HL-60/S4 (cell line): ENCODE results near the gene VSNL1.

ENCODE experiments used
- in situ Hi-C: fragments of 300-500 bp; cut with MboI; formaldehyde crosslinking; loops from 2 replicates; pipeline ENCODE4 v1.14.3; 2022; ENCODE audit warnings: low sequenced_read_pairs

VSNL1 gene

DNA sequence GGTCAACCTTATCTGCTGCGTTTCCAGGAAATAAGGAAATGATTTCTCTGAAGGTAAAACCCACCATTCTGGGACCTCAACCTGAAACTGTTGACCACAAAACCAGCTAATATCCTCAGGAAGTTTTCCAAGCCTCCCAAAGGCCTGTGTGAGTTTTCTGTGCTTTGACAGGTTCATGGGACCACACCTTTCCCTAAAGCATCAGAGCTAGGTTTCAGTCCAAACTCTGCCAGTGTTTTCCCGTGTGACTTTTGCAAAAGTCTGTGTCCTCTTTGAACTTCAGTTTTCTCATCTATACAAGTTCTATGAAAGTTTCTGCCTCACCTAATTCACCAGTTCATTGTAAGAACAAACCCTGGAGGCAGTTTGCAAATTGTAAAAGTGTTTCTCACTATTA is 39.8 kb downstream of the VSNL1 start:
- in situ Hi-C loops = no loop called here

DNA sequence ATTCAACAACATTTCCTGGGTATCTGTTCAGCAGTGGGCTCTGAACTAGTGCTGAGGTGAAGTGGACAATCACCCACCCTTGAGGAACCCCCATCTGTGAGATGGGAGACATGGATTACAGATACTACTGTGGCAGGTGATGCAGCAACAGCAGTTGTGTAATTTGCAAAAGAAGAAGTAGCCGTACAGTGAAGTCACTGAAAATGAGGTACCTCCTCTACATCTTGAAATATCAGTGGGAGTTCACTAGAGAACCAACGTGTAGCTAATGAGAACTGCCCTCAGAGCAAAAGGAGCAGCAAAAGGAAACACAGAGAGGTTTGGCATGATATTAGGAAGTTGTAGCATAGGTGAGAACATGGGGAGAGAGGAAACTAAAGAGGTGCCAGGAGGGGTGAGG is 41.3 kb downstream of the VSNL1 start:
- in situ Hi-C loops = no loop called here

DNA sequence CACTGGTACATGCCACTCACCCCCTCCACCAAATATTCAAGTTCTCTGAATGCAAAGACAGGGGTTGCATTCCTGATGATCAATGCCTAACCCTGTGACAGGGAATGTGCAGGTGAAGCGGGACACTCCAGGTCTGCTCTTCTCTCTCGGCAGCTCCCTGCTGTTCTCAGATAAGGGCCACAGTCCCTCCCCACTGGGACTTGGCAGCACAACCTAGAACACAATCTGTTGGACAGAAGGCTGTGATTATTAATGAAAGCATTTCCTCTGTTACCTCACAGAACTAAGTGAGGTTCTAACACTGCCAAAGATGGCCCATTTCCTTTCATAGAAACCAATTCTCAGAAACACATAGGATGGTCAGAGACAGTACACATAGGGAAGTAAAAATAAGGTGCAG is 42.7 kb downstream of the VSNL1 start:
- in situ Hi-C loops = no loop called here

- in situ Hi-C loops = no loop called here
Observed at GRCh38 chr2:17583646-17584045, 43.1 kb downstream of the VSNL1 start.

GRCh38 chr2:17584689-17585088 is 44.2 kb downstream of the VSNL1 start:
- in situ Hi-C loops = no loop called here

DNA sequence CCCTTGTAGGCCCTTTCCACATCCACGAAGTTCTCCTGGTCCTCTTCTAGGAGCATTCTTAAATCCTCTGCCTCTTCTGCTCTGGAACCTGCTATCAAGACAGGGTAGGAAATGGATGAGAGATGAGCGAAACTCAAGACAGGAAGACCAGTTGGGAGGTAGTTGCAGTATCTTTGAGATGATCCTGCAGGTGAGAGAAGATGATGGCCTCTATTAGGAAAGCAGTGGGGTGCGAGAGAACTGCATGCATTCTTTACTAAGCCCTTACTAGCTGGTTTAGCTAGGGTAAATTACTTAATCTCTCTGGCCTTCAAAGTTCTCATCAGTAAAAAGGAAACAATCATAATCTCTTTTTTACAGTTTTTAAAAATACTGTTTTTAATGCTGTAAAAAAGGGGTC is 47.0 kb downstream of the VSNL1 start:
- in situ Hi-C loops = no loop called here

DNA sequence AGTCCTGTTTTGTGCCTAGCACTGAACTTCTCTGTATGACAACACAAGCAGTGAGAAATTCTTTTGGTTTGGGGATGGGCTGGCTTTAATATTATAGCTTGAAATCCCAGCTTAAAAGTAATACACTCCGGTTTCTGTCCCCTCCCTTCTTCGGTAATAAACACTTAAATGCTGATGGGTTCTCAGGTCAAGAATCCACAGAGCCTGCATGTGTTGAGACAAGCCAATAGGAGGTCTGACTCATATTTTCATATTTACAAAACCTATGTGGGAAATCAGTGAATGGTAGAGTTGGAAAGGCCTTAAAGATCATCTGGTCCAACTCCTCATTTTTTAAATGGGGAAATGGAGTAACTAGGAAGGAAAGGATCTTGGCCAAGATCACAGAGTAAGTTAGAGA is 47.5 kb downstream of the VSNL1 start:
- in situ Hi-C loops = no loop called here

GRCh38 chr2:17589406-17590035 is 49.0 kb downstream of the VSNL1 start:
- in situ Hi-C loops = no loop called here

GRCh38 chr2:17590342-17590911 is 49.9 kb downstream of the VSNL1 start:
- in situ Hi-C loops = no loop called here

GRCh38 chr2:17591846-17592245 is 51.4 kb downstream of the VSNL1 start:
- in situ Hi-C loops = no loop called here

GRCh38 chr2:17592731-17593409 is 52.4 kb downstream of the VSNL1 start:
- in situ Hi-C loops = no loop called here

- in situ Hi-C loops = no loop called here
Observed at GRCh38 chr2:17593445-17593840, 52.9 kb downstream of the VSNL1 start.

DNA sequence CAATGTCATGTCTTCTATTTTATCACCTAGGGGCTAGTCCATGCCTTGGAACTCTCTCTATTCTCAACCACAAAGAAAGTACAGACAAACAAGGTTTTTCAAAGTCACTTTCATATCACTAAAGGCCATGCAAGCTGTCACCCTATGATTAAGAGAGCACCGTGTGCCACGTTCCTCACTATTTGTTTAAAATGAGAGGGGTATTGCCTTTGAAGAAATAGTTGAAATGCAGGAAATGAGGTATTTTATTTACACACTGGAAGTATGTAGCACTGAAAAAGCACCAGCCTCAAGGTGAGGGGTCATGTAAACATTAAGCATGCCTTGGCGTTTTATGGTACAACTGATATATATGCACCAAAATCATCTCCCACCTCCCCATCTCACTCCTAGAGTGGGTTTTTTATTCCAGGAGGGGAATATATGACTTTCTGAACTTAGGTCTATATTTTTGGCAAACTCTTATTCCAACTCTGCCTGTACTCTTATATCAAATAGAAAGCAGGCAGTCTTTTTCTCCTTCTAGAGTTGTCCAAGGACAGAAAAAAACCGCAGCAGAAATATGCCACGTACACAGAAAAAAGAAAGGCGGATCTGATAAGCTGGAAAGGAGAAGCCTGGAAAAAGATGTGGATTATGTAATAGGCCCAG is 53.5 kb downstream of the VSNL1 start:
- in situ Hi-C loops = no loop called here

DNA sequence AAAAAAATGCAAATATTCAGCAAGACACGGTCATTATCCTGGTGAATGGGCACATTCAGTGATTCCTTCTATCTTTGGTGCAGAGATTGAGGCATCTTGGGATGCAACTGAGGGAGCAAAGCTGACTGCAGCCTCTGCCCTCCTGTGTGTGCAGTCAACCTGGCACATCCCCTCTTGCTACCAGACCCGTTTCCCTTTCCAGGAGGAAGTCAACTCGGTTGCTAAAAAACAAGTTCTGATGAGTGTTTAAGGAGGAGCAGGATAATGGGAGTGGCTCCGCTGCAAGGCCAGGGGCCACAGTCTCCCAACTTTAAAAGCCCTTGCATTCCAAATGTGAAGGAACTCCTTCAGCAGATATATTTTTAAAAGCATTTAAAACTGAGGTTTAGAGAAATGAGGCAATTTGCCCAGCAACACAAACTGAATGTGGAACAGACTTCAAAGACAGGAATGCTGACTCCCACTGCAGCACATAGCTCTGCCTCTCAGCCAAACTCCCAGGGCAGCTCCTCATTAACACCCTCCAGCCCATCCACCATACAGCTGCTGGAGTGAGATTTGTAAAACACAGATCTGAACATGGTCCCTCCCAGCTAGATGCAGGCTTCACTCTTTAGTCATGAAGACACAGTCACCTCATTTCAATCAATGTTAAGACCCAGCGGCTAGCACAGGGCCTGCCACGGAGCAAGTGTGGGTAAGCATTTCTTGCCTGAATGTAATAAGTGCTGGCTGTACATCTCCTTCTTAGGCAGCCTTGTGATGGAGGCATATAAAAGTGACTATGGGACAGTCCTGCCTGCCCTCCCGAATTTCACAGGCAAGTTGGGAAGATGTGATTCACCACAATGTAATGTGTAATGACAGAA is 54.3 kb downstream of the VSNL1 start:
- in situ Hi-C loops = no loop called here

DNA sequence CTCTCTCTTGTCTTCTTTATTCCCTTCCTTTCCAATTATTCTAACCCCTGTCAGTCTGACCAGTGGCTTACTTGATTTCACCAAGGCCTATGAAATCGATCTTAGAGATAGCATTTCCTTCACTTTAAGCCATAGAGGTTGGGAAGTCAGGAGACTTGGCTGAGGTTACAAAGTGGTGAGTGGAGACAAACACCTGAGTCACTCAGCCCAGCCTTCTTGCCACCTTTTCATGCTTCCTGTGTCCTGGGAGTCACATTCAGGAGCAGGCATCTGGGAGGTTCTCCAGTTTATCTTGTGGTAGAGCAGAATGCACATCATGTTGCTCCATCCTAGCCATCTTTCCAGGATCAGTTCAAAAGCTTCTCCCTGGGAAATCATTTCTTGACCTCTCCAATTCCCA is 59.1 kb downstream of the VSNL1 start:
- in situ Hi-C loops = no loop called here

DNA sequence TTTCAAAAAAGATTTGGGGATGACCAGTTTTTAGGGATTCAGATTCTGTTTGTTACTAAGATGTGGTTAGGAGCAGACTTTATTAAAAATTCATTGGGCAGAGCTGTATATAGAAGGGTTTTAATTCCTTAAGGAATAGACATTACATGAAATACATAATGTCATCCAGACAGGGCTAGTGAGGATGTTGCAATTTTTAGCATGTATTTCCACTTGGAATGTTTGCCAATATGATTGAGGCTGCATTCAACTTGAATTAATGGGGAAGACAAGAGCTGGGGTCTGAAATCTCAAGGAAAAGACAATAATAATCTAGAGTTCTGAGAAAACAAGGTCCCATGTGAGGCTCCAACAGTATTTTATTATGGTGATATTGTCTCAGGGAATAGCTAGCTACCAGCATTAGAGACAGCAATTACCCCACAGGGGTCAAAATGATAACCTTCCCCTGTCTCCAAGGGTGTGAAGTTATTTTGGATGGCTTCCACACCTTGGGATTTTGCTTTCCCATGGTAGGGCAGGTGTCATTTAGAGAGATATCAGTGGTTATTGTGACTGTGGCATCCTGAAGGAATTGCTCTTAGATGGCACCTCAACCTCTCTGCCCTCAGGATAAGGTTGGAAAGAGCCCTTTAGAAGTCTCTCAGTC is 60.2 kb downstream of the VSNL1 start:
- in situ Hi-C loops = no loop called here

GRCh38 chr2:17604050-17604449 is 63.6 kb downstream of the VSNL1 start:
- in situ Hi-C loops = no loop called here

GRCh38 chr2:17605696-17606095 is 65.2 kb downstream of the VSNL1 start:
- in situ Hi-C loops = no loop called here

DNA sequence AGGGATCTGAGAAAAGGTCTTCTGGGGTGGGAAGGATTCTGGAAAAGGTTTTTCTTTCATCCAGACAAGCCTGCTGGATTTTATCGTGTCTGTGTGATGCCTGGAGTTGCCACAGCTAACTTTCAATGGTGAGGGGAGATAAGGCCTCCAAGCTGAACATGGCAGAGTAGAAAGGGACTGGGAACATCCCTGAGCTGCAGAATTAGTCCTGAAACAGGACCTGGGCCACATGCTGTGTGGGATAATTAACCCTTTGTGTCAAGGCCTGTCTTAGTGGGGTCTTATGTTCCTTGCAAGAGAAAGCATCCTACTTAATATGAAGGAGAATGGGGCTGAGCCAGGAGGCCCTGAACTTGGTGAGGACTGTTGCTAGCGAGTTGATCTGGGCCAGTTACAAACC is 66.4 kb downstream of the VSNL1 start:
- in situ Hi-C loops = no loop called here

DNA sequence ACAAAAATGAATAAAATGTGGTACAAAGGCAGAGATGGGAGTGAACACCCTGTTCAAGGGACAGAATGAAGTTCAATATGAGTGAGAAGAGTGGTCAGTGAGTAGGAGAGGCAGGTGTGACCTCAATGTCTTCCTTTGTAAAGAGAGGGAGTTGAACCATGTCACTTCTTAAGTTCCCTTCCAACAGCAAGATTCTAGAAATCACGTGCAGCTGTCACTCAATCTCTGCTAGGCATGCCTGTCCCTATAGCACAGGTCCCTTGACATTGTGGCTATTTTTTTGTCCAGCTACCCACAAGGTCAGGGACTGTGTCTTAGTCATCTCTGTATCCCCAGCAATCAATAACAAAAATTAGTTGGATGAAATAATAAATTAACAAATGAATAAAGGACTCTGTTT is 66.9 kb downstream of the VSNL1 start:
- in situ Hi-C loops = no loop called here

GRCh38 chr2:17608251-17608650 is 67.8 kb downstream of the VSNL1 start:
- in situ Hi-C loops = no loop called here
